Right lobe of liver (tissue), 4 donors: Measurements from ENCODE around the gene TFPI2.

ENCODE experiments used
- CTCF ChIP-seq, 4 donors: fragments of 200-600 bp in 3 of 4; fragments of 450-650 bp in 1 of 4; IDR thresholded peaks; one replicate each; pipeline versions ENCODE4 v1.5.1 to v1.8.0; 2016 to 2022; ENCODE audit warnings: antibody characterized with exemption in 4 of 4, mild to moderate bottlenecking in 2 of 4
- POLR2A ChIP-seq: fragments of 450-650 bp; IDR thresholded peaks from one replicate; pipeline ENCODE4 v1.6.1; 2017; ENCODE audit warnings: antibody characterized with exemption, mild to moderate bottlenecking
- donor health status: DM: no; HTN: no; CAD: no.
- donor health status: DM: no; HTN: no; CAD: no.
- donor health status: DM: no; HTN: yes; CAD: no.

GRCh38 chr7:93914581-93915066, 24.1 kb upstream of the TFPI2 start:
- TF ChIP-seq CTCF (IDR thresholded peaks at IDR 0.05) (no peak), POLR2A (no peak)
